HG02970 (cell line): ENCODE measurements around the gene REG3G.

ENCODE experiments used
- ATAC-seq: cut with Tn5 transposase; IDR thresholded peaks from one replicate; pipeline ENCODE4 v1.9.1; 2021; ENCODE audit warnings: mild to moderate bottlenecking, moderate library complexity, moderate number of reproducible peaks; ENCODE audit not compliant: unreplicated experiment, low FRiP score

The REG3G gene

GRCh38 chr2:79025421-79025820, at the start of gene REG3G:
Gene REG3G (plus strand): TSS chr2:79025702. CDS start chr2:79026094, 392 bp downstream.
- no peak for ATAC-seq

GRCh38 chr2:78977661-78978145, 47.8 kb upstream of the REG3G start:
- ATAC-seq = peak; percentile 95

GRCh38 chr2:78978340-78978739, 47.2 kb upstream of the REG3G start:
- no peak for ATAC-seq

- peak; percentile 43 for ATAC-seq
Measured at GRCh38 chr2:78979380-78980151, 45.9 kb upstream of the REG3G start.

GRCh38 chr2:78980152-78980465, 45.4 kb upstream of the REG3G start:
- no peak for ATAC-seq

- ATAC-seq = no peak
Measured at GRCh38 chr2:78980871-78981270, 44.6 kb upstream of the REG3G start.

GRCh38 chr2:78982638-78983330, 42.7 kb upstream of the REG3G start:
- ATAC-seq = no peak

GRCh38 chr2:78984386-78984785, 41.1 kb upstream of the REG3G start:
- no peak for ATAC-seq

GRCh38 chr2:78985558-78985957, 39.9 kb upstream of the REG3G start:
- ATAC-seq = no peak

- no peak for ATAC-seq
Measured at GRCh38 chr2:78989051-78989450, 36.5 kb upstream of the REG3G start.

- ATAC-seq = no peak
Measured at GRCh38 chr2:78992451-78992806, 33.1 kb upstream of the REG3G start.

- ATAC-seq = no peak
Measured at GRCh38 chr2:78992807-78993517, 32.5 kb upstream of the REG3G start.

- ATAC-seq = no peak
Measured at GRCh38 chr2:78993518-78994148, 31.9 kb upstream of the REG3G start.

- no peak for ATAC-seq
Measured at GRCh38 chr2:78994789-78995188, 30.7 kb upstream of the REG3G start.

GRCh38 chr2:78999406-78999805, 26.1 kb upstream of the REG3G start:
- no peak for ATAC-seq

- no peak for ATAC-seq
Measured at GRCh38 chr2:79000008-79000576, 25.4 kb upstream of the REG3G start.

- ATAC-seq = no peak
Measured at GRCh38 chr2:79001285-79001684, 24.2 kb upstream of the REG3G start.

- ATAC-seq = no peak
Measured at GRCh38 chr2:79004680-79005079, 20.8 kb upstream of the REG3G start.

- no peak for ATAC-seq
Measured at GRCh38 chr2:79005216-79005615, 20.3 kb upstream of the REG3G start.

GRCh38 chr2:79009388-79009787, 16.1 kb upstream of the REG3G start:
- ATAC-seq = no peak

GRCh38 chr2:79011496-79011895, 14.0 kb upstream of the REG3G start:
- ATAC-seq = no peak
